IPS-20b (cell line): ENCODE results near the gene CPT1B.
"Not testable (repeated sequence)": the region's sequence is repeated elsewhere in the genome, so short reads cannot be mapped to it uniquely, and the experiment has no call there.

Source experiments
- H3K27ac ChIP-seq: one replicate; pipeline ENCODE4 v1.5.1; 2013; ENCODE audit warnings: low read length
- H3K27me3 ChIP-seq: 2 replicates; pipeline ENCODE4 v1.6.1; 2013; ENCODE audit warnings: mild to moderate bottlenecking, low read length, inconsistent platforms; ENCODE audit not compliant: insufficient read depth
- H3K36me3 ChIP-seq: 2 replicates; pipeline ENCODE4 v1.6.1; 2013; ENCODE audit warnings: low read depth, mild to moderate bottlenecking, inconsistent platforms, low read length, moderate library complexity; ENCODE audit not compliant: insufficient read depth
- H3K4me1 ChIP-seq: 2 replicates; pipeline ENCODE4 v1.6.1; 2013; ENCODE audit warnings: mild to moderate bottlenecking, control low read depth, inconsistent platforms, low read length, moderate library complexity; ENCODE audit not compliant: insufficient read depth
- H3K4me3 ChIP-seq: 2 replicates; pipeline ENCODE4 v1.5.1; 2013; ENCODE audit warnings: mild to moderate bottlenecking, low read length, inconsistent platforms
- H3K9ac ChIP-seq: 2 replicates; pipeline ENCODE4 v1.6.1; 2013; ENCODE audit warnings: low read depth, mild to moderate bottlenecking, inconsistent platforms, low read length, moderate library complexity
- H3K9me3 ChIP-seq: 2 replicates; pipeline ENCODE4 v1.6.1; 2013; ENCODE audit warnings: mild to moderate bottlenecking, low read depth, low read length, inconsistent platforms; ENCODE audit not compliant: insufficient read depth

Gene CPT1B

DNA sequence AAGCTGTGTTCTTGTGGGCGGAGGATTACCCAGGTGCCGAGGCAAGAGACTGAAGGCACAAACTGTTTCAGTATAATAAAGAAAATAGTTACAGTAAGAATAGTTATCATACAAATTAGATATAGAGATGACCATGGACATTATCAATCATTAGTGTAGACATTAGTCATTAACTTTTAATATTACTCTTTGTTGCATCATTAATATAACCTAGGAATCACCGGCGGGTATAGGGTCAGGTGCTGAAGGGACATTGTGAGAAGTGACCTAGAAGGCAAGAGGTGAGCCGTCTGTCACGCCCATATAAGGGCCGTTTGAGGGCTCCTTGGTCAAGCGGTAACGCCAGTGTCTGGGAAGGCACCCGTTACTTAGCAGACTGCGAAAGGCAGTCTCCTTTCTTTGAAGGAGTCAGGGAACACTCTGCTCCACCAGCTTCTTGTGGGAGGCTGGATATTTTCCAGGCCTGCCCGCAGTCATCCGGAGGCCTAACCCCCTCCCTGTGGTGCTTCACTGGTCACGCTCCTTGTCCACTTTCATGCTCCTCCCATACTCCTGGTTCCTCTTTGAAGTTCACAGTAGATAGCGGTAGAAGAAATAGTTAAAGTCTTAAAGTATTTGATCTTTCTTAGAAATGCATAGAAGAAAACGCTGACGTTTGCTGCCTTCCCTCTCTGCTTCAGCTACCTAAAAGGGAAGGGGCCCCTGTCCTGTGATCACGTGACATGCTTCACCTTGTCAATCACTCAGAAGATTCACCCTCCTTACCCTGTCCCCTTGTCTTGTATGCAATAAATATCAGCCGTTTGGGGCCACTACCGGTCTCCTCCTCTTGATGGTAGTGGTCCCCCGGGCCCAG is 44.1 kb downstream of the CPT1B start:
- peaks cover 56% of the 10 kb centered on the region for H3K27me3 ChIP-seq
- H3K4me3 ChIP-seq, H3K4me1 ChIP-seq, H3K9ac ChIP-seq, H3K27ac ChIP-seq, H3K36me3 ChIP-seq, H3K9me3 ChIP-seq: not testable (repeated sequence)

DNA sequence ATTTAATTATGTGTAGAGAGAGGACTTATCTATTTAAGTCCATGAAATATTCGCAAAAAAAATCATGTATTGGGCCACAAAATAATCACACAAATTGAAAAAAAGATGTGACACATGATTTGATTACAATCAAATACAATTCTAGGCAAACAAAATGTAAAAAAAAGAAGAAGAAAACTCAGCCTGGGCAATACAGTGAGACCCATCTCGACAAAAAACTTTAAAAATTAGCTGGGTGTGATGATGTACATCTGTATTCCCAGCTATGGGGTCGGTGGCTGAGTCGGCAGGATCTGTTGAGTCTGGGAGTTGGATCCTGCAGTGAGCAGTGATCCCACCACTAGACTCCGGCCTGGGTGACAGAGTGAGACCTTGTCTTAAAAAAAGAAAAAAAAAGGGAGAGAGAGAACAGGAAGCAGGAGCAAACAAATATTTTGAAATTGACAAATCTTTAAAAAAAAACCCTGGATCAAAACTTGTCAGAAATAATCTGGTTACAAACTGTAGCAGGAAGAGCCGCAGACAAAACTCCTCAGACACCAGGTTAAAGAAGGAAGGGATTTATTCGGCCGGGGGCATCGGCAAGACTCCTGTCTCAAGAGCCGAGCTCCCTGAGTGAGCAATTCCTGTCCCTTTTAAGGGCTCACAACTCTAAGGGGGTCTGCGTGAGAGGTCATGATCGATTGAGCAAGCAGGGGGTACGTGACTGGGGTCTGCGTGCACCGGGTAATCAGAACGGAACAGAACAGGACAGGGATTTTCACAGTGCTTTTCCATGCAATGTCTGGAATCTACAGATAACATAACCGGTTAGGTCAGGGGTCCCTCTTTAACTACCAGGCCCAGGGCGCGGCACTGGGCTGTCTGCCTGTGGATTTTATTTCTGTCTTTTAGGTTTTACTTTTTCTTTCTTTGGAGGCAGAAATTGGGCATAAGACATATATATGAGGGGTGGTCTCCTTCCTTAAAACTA is 45.1 kb downstream of the CPT1B start:
- no peaks in the 10 kb centered on the region for H3K9me3 ChIP-seq
- no peaks in the 10 kb centered on the region; the same call in 1 of the 2 replicates for H3K4me1 ChIP-seq
- no peak overlapping the region for H3K4me3 ChIP-seq
- H3K27me3 ChIP-seq: peaks cover 66% of the 10 kb centered on the region
- H3K9ac ChIP-seq: no peak overlapping the region
- H3K27ac ChIP-seq: no peak overlapping the region
- no peaks in the 10 kb centered on the region for H3K36me3 ChIP-seq

DNA sequence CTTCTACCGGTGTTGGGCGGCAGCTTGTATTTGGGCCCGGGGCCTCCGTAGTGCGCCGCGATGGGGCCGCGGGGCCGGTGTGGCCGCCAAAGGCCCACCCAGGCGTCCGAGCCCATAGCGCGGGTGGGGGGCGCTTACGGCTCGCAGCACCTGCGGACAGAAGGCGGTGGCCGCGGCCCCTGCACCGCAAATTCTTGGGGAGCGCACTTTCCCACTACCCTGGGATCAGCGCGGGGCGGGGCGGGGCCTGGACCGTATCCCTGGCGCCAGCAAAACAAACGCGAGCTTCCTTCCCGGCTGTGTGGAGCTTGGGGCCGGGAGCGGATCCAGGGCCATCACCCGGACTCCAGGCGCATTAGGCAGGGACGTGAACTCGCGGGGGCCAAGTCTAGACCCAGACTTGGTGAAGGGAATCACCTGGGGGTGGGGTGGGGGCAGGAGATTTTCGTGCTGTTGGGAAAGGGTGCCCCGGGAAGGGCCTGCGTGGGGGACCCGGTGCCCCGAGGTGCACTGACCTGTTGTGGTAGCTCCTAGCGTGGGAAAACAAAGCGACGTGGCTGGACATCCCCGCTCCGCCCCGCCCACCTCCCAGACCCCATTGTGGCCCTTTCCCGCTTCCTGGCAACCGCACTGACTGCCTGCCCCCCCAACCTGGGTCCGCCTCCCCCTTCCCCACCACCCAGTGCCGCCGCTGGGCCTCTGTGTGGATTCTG is 46.1 kb downstream of the CPT1B start:
- H3K4me3 ChIP-seq: peak overlapping the region; percentile 61; the same call in 1 of the 2 replicates
- H3K27ac ChIP-seq: no peak overlapping the region
- H3K27me3 ChIP-seq: peaks cover 68% of the 10 kb centered on the region

DNA sequence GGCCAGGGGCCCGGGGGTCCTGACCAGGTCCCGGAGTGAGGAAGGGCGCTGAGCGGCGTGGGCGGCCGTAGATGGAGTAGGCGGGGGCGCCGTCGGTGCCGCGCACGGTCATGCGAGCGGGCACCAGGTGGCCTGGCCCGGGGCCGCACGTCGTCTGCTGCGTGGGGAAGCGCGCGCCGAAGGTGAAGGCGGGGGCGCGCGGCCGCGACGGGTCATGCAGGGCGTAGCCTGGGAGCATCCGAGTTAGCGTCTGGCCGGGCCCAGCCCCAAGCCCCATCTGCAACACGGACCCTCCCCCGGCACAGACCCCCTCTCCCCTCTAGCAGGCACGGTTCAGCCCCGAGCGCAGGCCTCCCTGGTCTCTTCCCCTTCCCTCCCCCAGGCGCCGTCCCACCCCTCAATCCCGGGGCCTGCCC is 46.7 kb downstream of the CPT1B start:
- Histone ChIP-seq H3K4me3 (peak overlapping the region; percentile 61; the same call in 1 of the 2 replicates), H3K36me3 (no peaks in the 10 kb centered on the region), H3K4me1 (peaks cover 2% of the 10 kb centered on the region; the same call in 1 of the 2 replicates), H3K9me3 (no peaks in the 10 kb centered on the region), H3K27me3 (peaks cover 74% of the 10 kb centered on the region), H3K9ac (no peak overlapping the region), H3K27ac (no peak overlapping the region)

More for the DNA sequence above, 46.1 kb downstream of the CPT1B start:
- Histone ChIP-seq H3K9me3 (no peaks in the 10 kb centered on the region), H3K36me3 (no peaks in the 10 kb centered on the region), H3K9ac (no peak overlapping the region), H3K4me1 (no peaks in the 10 kb centered on the region; the same call in 1 of the 2 replicates)

DNA sequence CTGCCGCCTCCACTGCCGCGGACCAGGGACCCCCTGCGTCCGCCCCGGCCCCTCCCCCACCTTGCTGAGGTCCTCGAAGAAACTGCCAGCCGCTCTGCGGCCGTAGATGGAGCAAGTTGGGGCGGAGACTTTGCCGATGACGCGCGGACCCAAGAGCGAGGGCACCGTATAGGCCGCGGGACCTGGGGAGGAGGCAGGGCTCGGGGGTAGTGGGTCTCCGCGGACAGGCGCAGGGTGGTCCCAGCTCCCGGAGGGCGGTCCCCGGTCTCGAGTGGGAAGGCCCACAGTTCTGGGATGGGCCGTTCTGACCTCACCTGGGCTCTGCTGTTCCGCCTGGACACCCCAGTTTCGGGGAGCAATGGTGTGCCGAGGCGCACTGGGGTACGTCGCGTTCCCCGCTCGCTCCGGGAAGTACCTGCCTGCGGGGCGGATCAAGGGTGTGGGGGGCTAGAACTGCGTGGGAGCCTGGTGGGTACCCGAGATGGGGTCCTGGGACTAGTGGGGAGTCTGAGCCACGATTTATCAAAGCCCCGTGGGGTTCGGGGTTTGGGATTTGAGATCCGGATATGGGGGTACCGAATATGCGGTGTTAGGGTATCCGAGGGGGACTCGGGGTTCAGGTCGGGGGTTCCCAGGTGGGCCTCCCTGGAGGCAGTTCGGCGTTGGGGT is 47.2 kb downstream of the CPT1B start:
- no peak overlapping the region for H3K9ac ChIP-seq

DNA sequence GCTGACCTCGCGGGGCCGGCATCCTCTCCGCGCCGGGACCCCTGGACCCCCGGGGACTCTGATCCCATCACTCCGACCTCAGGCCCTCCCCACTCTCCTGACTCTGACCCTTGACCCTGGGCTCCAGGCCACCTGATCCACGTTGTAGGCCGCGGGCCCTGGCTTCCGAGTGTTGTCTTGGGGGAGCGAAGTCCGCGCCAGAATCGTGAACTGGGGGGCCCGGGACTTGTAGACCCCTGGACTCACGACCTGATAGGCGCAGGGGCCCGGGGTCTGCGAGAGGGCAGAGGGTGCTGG is 47.7 kb downstream of the CPT1B start:
- peaks cover 76% of the 10 kb centered on the region for H3K27me3 ChIP-seq
- no peak overlapping the region for H3K27ac ChIP-seq
- no peaks in the 10 kb centered on the region for H3K36me3 ChIP-seq
- no peak overlapping the region for H3K9ac ChIP-seq
- no peaks in the 10 kb centered on the region for H3K9me3 ChIP-seq
- peaks cover 3% of the 10 kb centered on the region; the same call in 1 of the 2 replicates for H3K4me1 ChIP-seq
- H3K4me3 ChIP-seq: peak overlapping the region; percentile 61; the same call in 1 of the 2 replicates

More for the DNA sequence above, 47.2 kb downstream of the CPT1B start:
- H3K9me3 ChIP-seq: no peaks in the 10 kb centered on the region
- peaks cover 76% of the 10 kb centered on the region for H3K27me3 ChIP-seq
- no peak overlapping the region for H3K27ac ChIP-seq
- peak overlapping the region; percentile 61 for H3K4me3 ChIP-seq
- H3K36me3 ChIP-seq: no peaks in the 10 kb centered on the region
- peaks cover 3% of the 10 kb centered on the region; the same call in 1 of the 2 replicates for H3K4me1 ChIP-seq

DNA sequence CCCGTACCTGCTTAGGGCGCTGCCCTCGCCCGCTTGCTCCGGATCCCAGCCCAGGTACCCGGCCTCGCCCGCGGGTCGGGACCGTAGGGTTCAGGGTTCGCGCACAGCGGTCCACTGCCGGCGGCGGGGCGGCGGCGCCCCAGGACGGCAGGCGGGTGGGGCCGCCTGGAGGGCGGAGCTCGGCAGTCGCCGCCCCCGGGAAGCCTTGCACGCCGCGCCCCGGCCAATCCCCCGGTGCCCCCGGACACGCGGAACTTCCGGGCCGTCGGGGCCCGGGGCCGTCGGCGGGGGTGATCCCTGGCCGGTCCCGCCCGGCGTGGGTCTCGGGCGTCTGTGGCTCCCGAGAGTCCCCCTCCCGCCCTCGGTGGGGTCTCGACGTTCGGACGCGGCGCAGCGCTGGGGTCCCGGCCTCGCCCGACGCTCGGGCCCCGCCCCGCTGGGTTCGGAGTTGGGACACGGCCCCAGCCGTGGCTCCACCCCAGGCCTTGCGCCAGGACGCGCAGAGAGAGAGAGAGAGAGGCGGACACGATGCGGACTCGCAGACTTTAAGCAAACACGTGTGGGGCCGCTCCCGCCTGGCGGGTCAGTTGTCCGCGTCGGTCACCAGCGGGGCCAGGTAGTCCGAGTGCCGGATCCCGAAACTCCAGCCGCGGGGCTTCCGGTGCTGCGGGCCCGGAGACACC is 48.2 kb downstream of the CPT1B start, which contains the start of gene TYMP:
TYMP (minus strand) TSS at position 116 of the 683 bp plus-strand sequence. CDS start 303 bp downstream, outside the sequence.
- H3K4me1 ChIP-seq: peaks cover 3% of the 10 kb centered on the region; the same call in 1 of the 2 replicates
- no peaks in the 10 kb centered on the region for H3K36me3 ChIP-seq
- H3K9me3 ChIP-seq: no peaks in the 10 kb centered on the region
- no peak within 1 kb of the TSS for H3K27ac ChIP-seq
- H3K27me3 ChIP-seq: peaks cover 76% of the 10 kb centered on the region
- peak within 1 kb of the TSS; percentile 61; the same call in 1 of the 2 replicates for H3K4me3 ChIP-seq
- H3K9ac ChIP-seq: no peak within 1 kb of the TSS

DNA sequence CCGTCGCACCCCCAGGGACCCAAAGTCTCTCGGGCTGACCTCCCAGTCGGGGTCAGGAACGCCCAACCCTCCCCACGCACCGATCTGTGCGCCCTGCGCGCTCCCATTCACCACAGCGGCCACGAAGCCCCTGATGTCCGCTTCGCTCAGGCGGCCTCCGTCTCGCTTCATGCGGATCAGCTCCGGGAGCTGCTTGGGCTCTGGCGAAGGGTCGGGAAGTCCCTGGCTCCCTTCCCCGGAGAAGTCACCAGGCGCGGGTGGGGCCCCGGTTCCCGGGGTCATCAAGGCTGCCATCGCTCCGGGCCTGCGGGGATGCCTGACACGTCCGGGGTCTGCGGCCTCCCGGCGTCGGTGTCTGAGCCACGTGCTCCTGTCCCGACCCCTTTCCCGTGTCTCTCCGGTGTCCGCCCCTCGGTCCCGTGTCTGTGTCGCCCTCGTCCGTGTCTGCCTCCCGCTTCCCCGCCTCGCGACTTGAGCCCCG is 48.8 kb downstream of the CPT1B start:
- Histone ChIP-seq H3K4me3 (no peak overlapping the region), H3K27ac (no peak overlapping the region), H3K27me3 (peaks cover 76% of the 10 kb centered on the region)

DNA sequence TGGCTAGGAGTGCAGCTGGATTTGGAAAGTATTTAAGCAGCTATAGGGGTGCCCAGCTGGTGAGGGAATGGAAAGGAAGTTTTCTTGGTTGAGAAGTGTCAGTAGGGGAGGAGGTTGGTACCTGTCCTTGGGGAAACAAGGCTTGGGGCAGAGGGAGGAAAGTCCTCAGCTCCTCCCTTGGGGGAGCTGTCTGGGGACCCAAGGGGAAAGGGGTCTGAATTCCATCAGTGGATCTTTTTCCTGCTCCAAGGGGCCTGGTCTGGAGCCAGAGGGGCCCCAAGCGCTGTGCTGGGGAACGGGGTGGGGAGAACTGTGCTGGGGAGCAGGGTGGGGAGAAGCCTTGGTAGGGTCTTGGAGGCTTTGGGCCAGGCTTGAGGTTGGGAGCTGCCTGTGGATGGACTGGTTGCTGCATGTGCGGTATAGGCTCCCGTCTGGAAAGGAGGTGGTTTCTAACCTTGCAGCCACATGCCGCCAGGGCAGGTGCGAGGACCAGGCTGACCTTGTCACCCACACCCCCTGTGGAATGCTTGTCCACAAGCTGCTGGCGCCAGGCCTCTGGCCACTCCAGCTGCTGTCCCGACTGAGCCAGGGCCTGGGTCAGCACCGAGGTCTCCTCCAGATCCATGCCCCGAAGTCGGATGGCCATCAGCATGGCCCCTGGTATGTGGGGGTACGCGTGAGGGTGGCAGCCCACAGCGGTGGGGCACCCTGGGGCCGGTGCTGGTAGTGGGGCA is 49.4 kb downstream of the CPT1B start:
- Histone ChIP-seq H3K9me3 (no peaks in the 10 kb centered on the region), H3K27me3 (peaks cover 75% of the 10 kb centered on the region), H3K36me3 (peaks cover 7% of the 10 kb centered on the region; the same call in 1 of the 2 replicates), H3K9ac (no peak overlapping the region), H3K4me3 (no peak overlapping the region), H3K27ac (no peak overlapping the region), H3K4me1 (peaks cover 3% of the 10 kb centered on the region; the same call in 1 of the 2 replicates)

More for the DNA sequence above, 48.8 kb downstream of the CPT1B start:
- H3K9ac ChIP-seq: no peak overlapping the region
- H3K36me3 ChIP-seq: 0 out of 2 replicates have a peak, but pooled peaks cover under 1% of the 10 kb centered on the region
- H3K9me3 ChIP-seq: no peaks in the 10 kb centered on the region
- peaks cover 3% of the 10 kb centered on the region; the same call in 1 of the 2 replicates for H3K4me1 ChIP-seq
